GM23248 (cell line): ENCODE measurements around the gene KDM5B.

ENCODE experiments used
- EZH2 ChIP-seq: fragments of 200-600 bp; sonication (generic); IDR thresholded peaks from 2 replicates; pipeline ENCODE4 v1.6.1; 2018; ENCODE audit warnings: antibody characterized with exemption, mild to moderate bottlenecking; ENCODE audit not compliant: insufficient read depth, poor library complexity, severe bottlenecking
- EZH2phosphoT487 ChIP-seq: fragments of 200-600 bp; sonication (generic); IDR thresholded peaks from 2 replicates; pipeline ENCODE4 v1.6.1; 2018; ENCODE audit warnings: antibody characterized with exemption, moderate library complexity, mild to moderate bottlenecking, low read depth; ENCODE audit not compliant: insufficient read depth

DNA sequence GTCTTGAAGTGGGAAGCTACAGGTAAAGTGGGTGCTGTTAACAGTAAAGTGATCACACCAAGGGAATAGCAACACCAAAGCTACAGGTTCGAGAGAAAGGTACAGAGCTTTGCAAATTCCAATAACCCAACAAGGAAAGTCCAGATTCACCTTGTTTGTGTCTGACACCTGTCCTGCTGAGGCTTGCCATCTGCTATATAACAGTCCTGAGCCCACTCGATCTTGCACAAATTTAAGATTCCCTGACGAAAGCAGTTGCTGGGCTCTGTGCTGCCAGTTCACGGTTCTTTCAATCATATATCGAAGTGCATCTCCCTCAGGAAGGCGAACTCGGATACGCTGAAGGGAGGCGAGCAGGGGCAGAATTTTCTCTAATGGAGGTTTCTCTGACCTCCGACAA, 75.0 kb downstream of the KDM5B start:
- TF ChIP-seq EZH2 (no peak), EZH2phosphoT487 (no peak)
